GM13977 (cell line): Measurements from ENCODE around the gene EXD3.

Experiments
- DNase-seq: peaks from one replicate; pipeline ENCODE4 v3.0.0; 2012; ENCODE audit warnings: low spot score
- CTCF ChIP-seq: IDR thresholded peaks from 2 replicates; pipeline ENCODE4 v1.5.1; 2012; ENCODE audit warnings: mild to moderate bottlenecking, control low read depth; ENCODE audit not compliant: insufficient read depth; ENCODE audit errors: extremely low read depth, missing control alignments
- in situ Hi-C: fragments of 300-500 bp; cut with MboI; formaldehyde crosslinking; loops from one replicate; pipeline ENCODE4 v1.12.0; 2022; ENCODE audit warnings: low sequenced_read_pairs, low pct_unique_long_range_greater_than_20kb, mixed read lengths, inconsistent platforms; ENCODE audit not compliant: unreplicated experiment

EXD3 gene

DNA sequence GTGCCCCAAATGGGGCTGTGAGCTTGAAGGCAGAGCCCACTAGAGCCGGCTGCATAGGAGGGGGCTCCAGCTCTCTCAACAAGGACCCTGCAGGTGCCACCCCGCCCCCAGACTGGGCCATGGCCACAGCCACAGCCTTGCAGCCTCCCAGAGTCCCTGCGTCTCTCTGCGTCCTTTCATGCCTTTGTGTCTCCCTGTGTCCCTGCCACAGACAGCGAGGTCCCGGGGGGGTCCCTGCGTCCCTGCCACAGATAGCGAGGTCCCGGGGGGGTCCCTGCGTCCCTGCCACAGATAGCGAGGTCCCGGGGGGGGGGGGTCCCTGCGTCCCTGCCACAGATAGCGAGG, 6.6 kb upstream of the EXD3 start:
- no peak for DNase-seq
- TF ChIP-seq CTCF: no peak
- in situ Hi-C loops: no loop called here

DNA sequence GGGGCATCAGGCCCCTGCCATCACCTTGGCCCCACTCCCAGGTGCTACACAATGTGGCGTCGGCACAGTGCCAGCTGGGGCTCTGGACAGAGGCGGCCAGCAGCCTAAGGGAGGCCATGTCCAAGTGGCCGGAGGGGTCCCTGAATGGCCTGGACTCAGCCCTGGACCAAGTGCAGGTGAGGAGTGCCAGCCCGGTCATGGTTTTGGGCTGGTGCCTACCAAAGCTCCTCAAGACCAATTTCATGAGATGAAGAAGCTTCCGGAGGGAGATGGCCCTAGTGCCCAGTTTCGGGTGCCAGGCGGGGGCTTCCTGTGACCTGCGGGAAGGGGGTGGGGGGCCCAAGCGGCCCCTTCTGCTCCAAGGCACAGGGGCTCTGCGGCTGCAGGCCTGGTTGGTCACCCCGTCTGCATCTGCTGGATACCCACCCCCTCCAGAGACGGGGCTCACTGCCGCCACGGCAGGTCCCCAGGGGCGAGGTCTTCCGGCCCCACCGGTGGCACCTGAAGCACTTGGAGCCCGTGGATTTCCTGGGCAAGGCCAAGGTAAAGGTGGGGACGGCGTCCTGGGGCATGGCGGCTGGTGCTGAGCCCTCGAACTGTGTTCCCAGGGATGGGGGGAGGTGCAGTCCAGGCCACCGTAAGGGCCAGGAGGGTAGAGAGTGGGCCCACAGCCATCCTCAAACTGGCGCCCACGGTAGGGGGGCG, 6.0 kb upstream of the EXD3 start:
- no peak for TF ChIP-seq CTCF
- DNase-seq: no peak
- in situ Hi-C loops: no loop called here

DNA sequence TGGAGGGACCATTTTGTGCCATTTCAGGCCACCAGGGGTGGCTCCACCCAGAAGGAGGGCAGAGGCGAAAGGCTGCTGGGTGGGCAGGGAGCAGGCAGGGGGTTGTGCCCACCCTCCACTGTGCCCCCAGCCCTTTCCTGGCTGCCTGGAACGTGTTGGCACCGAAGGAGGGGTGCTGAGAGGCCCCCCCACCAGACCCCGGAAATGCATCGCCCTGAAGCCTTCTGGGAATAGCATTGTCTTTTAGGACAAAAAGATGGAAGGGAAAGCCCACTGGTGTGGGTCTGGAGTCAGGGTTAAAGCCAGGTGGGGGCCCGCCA, 5.3 kb upstream of the EXD3 start:
- no peak for DNase-seq
- in situ Hi-C loops: no loop called here
- no peak for TF ChIP-seq CTCF

DNA sequence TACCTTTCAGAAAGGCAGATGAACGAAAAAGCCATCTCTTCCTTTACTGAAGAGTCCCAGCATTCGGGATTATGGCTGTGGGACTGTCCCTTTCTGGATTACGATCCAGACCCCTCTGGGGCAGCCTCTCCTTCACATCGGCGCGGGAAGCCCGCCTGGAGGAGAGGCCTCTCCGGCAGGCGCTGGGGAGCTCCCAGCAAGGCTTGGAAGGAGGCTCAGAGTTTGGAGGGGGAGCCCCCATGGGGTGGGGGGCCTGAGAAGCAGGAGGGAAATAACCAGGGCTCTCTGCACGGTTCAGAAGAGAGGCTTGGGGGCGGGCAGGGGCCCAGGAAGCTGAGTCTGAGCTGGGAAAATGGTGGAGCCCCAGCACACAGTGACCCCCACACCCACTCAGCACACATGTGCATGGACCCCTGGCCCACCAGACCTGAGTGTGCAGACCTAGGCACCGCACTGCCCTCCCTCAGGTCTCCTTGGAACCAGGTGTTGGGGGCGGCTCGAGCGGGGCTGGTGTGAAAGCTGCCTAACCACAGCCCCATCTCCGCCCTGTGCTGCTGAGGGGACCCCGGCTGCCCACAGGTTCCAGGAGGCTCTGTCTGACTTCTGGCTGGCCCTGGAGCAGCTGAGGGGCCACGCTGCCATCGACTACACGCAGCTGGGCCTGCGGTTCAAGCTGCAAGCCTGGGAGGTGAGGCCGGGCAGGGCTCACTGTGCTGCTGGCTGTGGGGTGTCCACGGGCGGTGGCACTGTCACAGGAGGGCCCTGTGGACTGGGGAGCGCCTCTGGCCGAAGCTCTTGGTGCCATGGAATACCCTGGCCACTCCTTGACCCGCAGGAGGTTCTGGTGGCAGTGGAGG, 4.7 kb upstream of the EXD3 start:
- no peak for TF ChIP-seq CTCF
- in situ Hi-C loops: no loop called here
- DNase-seq: no peak

GRCh38 chr9:137426018-137426681, 3.2 kb upstream of the EXD3 start:
- DNase-seq: no peak
- in situ Hi-C loops: no loop called here
- no peak for TF ChIP-seq CTCF

DNA sequence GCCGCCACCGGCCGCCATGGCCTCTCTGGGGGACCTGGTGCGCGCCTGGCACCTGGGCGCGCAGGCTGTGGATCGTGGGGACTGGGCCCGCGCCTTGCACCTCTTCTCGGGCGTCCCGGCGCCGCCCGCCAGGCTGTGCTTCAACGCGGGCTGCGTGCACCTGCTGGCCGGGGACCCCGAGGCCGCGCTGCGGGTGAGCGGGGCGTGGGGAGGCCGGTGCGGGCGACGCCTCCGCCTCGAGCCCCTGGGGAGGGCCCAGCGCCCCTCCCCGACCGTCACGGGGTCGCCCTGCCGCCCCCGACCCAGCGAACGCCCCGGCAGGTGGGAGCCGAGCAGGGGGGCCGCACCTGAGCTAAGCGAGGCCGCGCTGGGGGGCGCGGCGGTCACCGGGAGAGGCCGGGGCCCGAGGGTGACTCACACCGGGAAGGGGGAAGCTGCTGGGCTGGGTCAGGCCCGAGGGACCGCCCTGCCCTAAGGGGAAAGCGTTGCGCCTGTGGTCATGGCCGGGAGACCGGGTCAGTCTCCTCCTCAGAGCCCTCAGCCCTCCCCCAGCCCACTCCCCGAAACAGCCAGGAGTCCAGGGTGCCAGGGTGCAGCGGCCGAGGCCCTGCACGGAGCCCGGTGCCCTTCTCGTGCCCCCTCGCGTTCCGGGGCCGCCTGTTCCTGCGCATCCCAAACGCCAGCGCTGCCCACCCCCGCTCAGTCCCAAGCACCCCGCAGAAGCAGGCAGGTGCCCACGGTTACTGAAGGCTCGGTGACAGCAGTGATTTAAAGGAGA, 741 bp upstream of the EXD3 start:
- TF ChIP-seq CTCF: no peak
- in situ Hi-C loops: no loop called here
- no peak for DNase-seq
